WTC11 (cell line): ENCODE results near the gene CHADL. TPM values are rescaled to one million over a fixed set of nuclear protein-coding genes. Genes with fewer than 3 reads are reported as not detected.

Source experiments
- ATAC-seq: fragments of 200-7000 bp; cut with Tn5 transposase; 2 replicates; pipeline ENCODE4 v1.10.0; 2021; ENCODE audit warnings: mild to moderate bottlenecking, moderate library complexity
- CTCF ChIA-PET: fragments of 300-600 bp; sonication (Branson Sonifier 250); formaldehyde crosslinking; loops from one replicate; lab custom pipeline; 2021; ENCODE audit warnings: antibody characterized with exemption; lab: Charles Lee
- POLR2A ChIA-PET: fragments of 350-600 bp; sonication (Branson Sonifier 250); formaldehyde crosslinking; loops from one replicate; lab custom pipeline; 2021; ENCODE audit warnings: antibody characterized with exemption; lab: Charles Lee
- DNase-seq: peaks from one replicate; pipeline ENCODE4 v3.0.0; 2021; ENCODE audit warnings: low spot score
- H3K27ac Mint-ChIP-seq: 2 replicates; pipeline ENCODE4 v1.8.0; 2021; ENCODE audit warnings: mixed read lengths
- H3K27me3 Mint-ChIP-seq: 2 replicates; pipeline ENCODE4 v1.8.0; 2021; ENCODE audit warnings: low read depth, mild to moderate bottlenecking, moderate library complexity, mixed read lengths
- H3K36me3 Mint-ChIP-seq: 2 replicates; pipeline ENCODE4 v1.8.0; 2021; ENCODE audit warnings: mixed read lengths
- H3K4me1 Mint-ChIP-seq: 2 replicates; pipeline ENCODE4 v1.8.0; 2022; ENCODE audit warnings: mixed read lengths
- H3K4me3 Mint-ChIP-seq: 2 replicates; pipeline ENCODE4 v1.8.0; 2021; ENCODE audit warnings: mild to moderate bottlenecking, moderate library complexity, mixed read lengths
- H3K9me3 Mint-ChIP-seq: 2 replicates; pipeline ENCODE4 v1.8.0; 2021; ENCODE audit warnings: mixed read lengths
- E2F4 ChIP-seq: sonication (generic); formaldehyde crosslinking; IDR thresholded peaks from 2 replicates; pipeline ENCODE4 v1.8.1; 2022; ENCODE audit warnings: low read depth, mild to moderate bottlenecking, moderate library complexity, missing genetic modification reagents, borderline replicate concordance
- EMX1 ChIP-seq: fragments of 250-450 bp; sonication (Bioruptor Pico); IDR thresholded peaks from 2 replicates; pipeline ENCODE4 v1.8.0; 2021; ENCODE audit warnings: mild to moderate bottlenecking
- HMGA2 ChIP-seq: fragments of 250-450 bp; sonication (Bioruptor Pico); IDR thresholded peaks from 2 replicates; pipeline ENCODE4 v1.4.0; 2021; ENCODE audit warnings: mild to moderate bottlenecking, moderate library complexity
- KAT7 ChIP-seq: sonication (generic); formaldehyde crosslinking; IDR thresholded peaks from 2 replicates; pipeline ENCODE4 v1.8.1; 2023; ENCODE audit warnings: missing genetic modification reagents, mild to moderate bottlenecking, borderline replicate concordance
- NFE2L1 ChIP-seq: sonication (generic); formaldehyde crosslinking; IDR thresholded peaks from 2 replicates; pipeline ENCODE4 v1.8.1; 2023; ENCODE audit warnings: missing genetic modification reagents
- NR3C1 ChIP-seq: sonication (generic); formaldehyde crosslinking; conservative IDR thresholded peaks from 2 replicates; pipeline ENCODE4 v1.8.1; 2023; ENCODE audit warnings: low read depth, mild to moderate bottlenecking, missing genetic modification reagents
- PRRX2 ChIP-seq: fragments of 250-450 bp; sonication (Bioruptor Pico); IDR thresholded peaks from 2 replicates; pipeline ENCODE4 v1.8.0; 2021; ENCODE audit warnings: mild to moderate bottlenecking
- RELA ChIP-seq: sonication (generic); formaldehyde crosslinking; IDR thresholded peaks from 2 replicates; pipeline ENCODE4 v1.8.1; 2022; ENCODE audit warnings: missing genetic modification reagents, mild to moderate bottlenecking, borderline replicate concordance
- SMAD4 ChIP-seq: sonication (generic); formaldehyde crosslinking; IDR thresholded peaks from 2 replicates; pipeline ENCODE4 v1.8.0; 2022; ENCODE audit warnings: mild to moderate bottlenecking, missing genetic modification reagents
- SP1 ChIP-seq: sonication (generic); formaldehyde crosslinking; conservative IDR thresholded peaks from 2 replicates; pipeline ENCODE4 v1.8.1; 2022; ENCODE audit warnings: missing genetic modification reagents
- ZNF263 ChIP-seq: sonication (generic); formaldehyde crosslinking; IDR thresholded peaks from 2 replicates; pipeline ENCODE4 v1.8.1; 2022; ENCODE audit warnings: low read depth, mild to moderate bottlenecking, moderate library complexity, missing genetic modification reagents
- ZNF281 ChIP-seq: sonication (generic); formaldehyde crosslinking; IDR thresholded peaks from 2 replicates; pipeline ENCODE4 v1.8.0; 2023; ENCODE audit warnings: mild to moderate bottlenecking, missing genetic modification reagents
- ZNF396 ChIP-seq: fragments of 250-450 bp; sonication (Bioruptor Pico); IDR thresholded peaks from 2 replicates; pipeline ENCODE4 v1.8.0; 2021; ENCODE audit warnings: mild to moderate bottlenecking, moderate library complexity, borderline replicate concordance
- total RNA-seq: library from RNA; stranded (reverse); gene quantifications from 3 replicates; pipeline ENCODE4 v1.2.3, GENCODE V29; 2021
- TF ChIP-seq, protein P1 (sequence below): sonication (generic); formaldehyde crosslinking; IDR thresholded peaks from 2 replicates; pipeline ENCODE4 v1.8.1; 2023; ENCODE audit warnings: mild to moderate bottlenecking, missing genetic modification reagents
- TF ChIP-seq, protein P2 (sequence below): fragments of 250-450 bp; sonication (Bioruptor Pico); IDR thresholded peaks from 2 replicates; pipeline ENCODE4 v1.9.0; 2021; ENCODE audit warnings: mild to moderate bottlenecking
- TF ChIP-seq, protein P3 (sequence below): sonication (generic); formaldehyde crosslinking; conservative IDR thresholded peaks from 2 replicates; pipeline ENCODE4 v1.8.1; 2023; ENCODE audit warnings: mild to moderate bottlenecking, low read depth, missing genetic modification reagents, moderate library complexity

Gene CHADL
- total RNA-seq, 1 experiment from 2014 or later: 1.2 TPM

DNA sequence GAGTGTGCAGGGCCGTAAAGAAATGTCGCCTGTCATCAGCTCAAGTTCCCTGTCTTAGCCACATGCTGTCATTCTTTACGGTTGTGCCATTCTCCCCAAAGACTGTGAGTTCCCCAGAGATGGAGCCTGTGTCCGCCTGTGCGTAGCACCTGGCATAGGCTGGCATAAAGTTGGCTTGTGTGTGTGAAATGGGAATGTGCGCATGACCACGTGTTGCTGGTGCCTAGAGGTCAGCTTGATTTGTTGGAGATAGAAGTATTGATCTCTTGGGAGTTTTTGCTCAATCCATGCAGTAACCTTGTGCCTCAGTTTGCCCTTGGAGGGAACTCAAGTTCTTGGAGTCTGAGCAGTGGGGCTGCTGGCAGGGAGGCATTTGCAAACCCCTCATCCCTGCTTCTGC lies 9.4 kb downstream of the CHADL start (continued):
- no peak for TF ChIP-seq ZNF281 (CRISPR knock-in tag)
- TF ChIP-seq HMGA2 (CRISPR knock-in tag): no peak

- ATAC-seq: no peak
- DNase-seq: no peak
- no peaks in the 10 kb centered on the region; the same call in 1 of the 2 replicates for H3K27me3 Mint-ChIP-seq
- ChIA-PET CTCF (interaction anchor here (1.9 kb wide), 1 partner anchor 15 kb away, joined by 5 read pairs; no protein-coding TSS in a partner anchor), POLR2A (interaction anchor here (0.5 kb wide), 1 partner anchor 97 kb away, joined by 5 read pairs; no protein-coding TSS in a partner anchor)
- no peaks in the 10 kb centered on the region for H3K9me3 Mint-ChIP-seq
- H3K27ac Mint-ChIP-seq: no peak overlapping the region; the same call in 1 of the 2 replicates
- H3K4me3 Mint-ChIP-seq: no peak overlapping the region
- H3K36me3 Mint-ChIP-seq: peaks cover 25% of the 10 kb centered on the region
- TF ChIP-seq, protein P1, sequence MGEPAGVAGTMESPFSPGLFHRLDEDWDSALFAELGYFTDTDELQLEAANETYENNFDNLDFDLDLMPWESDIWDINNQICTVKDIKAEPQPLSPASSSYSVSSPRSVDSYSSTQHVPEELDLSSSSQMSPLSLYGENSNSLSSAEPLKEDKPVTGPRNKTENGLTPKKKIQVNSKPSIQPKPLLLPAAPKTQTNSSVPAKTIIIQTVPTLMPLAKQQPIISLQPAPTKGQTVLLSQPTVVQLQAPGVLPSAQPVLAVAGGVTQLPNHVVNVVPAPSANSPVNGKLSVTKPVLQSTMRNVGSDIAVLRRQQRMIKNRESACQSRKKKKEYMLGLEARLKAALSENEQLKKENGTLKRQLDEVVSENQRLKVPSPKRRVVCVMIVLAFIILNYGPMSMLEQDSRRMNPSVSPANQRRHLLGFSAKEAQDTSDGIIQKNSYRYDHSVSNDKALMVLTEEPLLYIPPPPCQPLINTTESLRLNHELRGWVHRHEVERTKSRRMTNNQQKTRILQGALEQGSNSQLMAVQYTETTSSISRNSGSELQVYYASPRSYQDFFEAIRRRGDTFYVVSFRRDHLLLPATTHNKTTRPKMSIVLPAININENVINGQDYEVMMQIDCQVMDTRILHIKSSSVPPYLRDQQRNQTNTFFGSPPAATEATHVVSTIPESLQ: no peak
- TF ChIP-seq, protein P2, sequence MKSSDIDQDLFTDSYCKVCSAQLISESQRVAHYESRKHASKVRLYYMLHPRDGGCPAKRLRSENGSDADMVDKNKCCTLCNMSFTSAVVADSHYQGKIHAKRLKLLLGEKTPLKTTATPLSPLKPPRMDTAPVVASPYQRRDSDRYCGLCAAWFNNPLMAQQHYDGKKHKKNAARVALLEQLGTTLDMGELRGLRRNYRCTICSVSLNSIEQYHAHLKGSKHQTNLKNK: no peak
- TF ChIP-seq, protein P3, sequence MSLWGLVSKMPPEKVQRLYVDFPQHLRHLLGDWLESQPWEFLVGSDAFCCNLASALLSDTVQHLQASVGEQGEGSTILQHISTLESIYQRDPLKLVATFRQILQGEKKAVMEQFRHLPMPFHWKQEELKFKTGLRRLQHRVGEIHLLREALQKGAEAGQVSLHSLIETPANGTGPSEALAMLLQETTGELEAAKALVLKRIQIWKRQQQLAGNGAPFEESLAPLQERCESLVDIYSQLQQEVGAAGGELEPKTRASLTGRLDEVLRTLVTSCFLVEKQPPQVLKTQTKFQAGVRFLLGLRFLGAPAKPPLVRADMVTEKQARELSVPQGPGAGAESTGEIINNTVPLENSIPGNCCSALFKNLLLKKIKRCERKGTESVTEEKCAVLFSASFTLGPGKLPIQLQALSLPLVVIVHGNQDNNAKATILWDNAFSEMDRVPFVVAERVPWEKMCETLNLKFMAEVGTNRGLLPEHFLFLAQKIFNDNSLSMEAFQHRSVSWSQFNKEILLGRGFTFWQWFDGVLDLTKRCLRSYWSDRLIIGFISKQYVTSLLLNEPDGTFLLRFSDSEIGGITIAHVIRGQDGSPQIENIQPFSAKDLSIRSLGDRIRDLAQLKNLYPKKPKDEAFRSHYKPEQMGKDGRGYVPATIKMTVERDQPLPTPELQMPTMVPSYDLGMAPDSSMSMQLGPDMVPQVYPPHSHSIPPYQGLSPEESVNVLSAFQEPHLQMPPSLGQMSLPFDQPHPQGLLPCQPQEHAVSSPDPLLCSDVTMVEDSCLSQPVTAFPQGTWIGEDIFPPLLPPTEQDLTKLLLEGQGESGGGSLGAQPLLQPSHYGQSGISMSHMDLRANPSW: no peak
- no peaks in the 10 kb centered on the region for H3K4me1 Mint-ChIP-seq
Observed at GRCh38 chr22:41230401-41230785, 10.3 kb downstream of the CHADL start.

GRCh38 chr22:41229730-41230400 lies 10.9 kb downstream of the CHADL start:
- TF ChIP-seq EMX1 (CRISPR knock-in tag): no peak
- no peak for TF ChIP-seq KAT7 (CRISPR knock-in tag)
- TF ChIP-seq E2F4: no peak
- no peak for TF ChIP-seq PRRX2 (CRISPR knock-in tag)
- no peak for TF ChIP-seq NFE2L1 (CRISPR knock-in tag)
- no peak for TF ChIP-seq RELA (CRISPR knock-in tag)
- no peak for TF ChIP-seq NR3C1 (CRISPR knock-in tag)
- TF ChIP-seq SP1 (CRISPR knock-in tag): no peak
- TF ChIP-seq ZNF396 (CRISPR knock-in tag): no peak
- no peak for TF ChIP-seq SMAD4
- TF ChIP-seq ZNF263 (CRISPR knock-in tag): no peak
- no peak for TF ChIP-seq HMGA2 (CRISPR knock-in tag)
- DNase-seq (no peak), ATAC-seq (no peak)
- ChIA-PET POLR2A (interaction anchor here (2.0 kb wide), 1 partner anchor 8 kb away, joined by 7 read pairs; no protein-coding TSS in a partner anchor), CTCF (interaction anchor here (1.0 to 1.9 kb wide), 2 partner anchors 8 to 16 kb away, joined by 5 read pairs; no protein-coding TSS in a partner anchor)
- Mint-ChIP-seq H3K9me3 (no peaks in the 10 kb centered on the region), H3K36me3 (peaks cover 26% of the 10 kb centered on the region), H3K27ac (no peak overlapping the region), H3K4me1 (no peaks in the 10 kb centered on the region), H3K4me3 (no peak overlapping the region), H3K27me3 (no peaks in the 10 kb centered on the region; the same call in 1 of the 2 replicates)
